Measurements from ENCODE around the gene TPK1. TPM values are rescaled to one million over a fixed set of nuclear protein-coding genes. Genes with fewer than 3 reads are reported as not detected.
"Not testable (repeated sequence)": the region's sequence is repeated elsewhere in the genome, so short reads cannot be mapped to it uniquely, and the experiment has no call there.

The TPK1 gene
- total RNA-seq, 1 donor from 2014 or later, result 2.2 TPM

- DNase-seq (ENCODE audit: low spot score, unreplicated experiment), result no peak
- Mint-ChIP-seq H3K27ac (no peak overlapping the region), H3K9me3 (ENCODE audit: low read depth) (no peaks in the 10 kb centered on the region), H3K36me3 (ENCODE audit: insufficient read depth) (no peaks in the 10 kb centered on the region), H3K4me1 (ENCODE audit: low read depth) (peaks cover 2% of the 10 kb centered on the region), H3K4me3 (ENCODE audit: low read depth) (no peak overlapping the region), H3K27me3 (no peaks in the 10 kb centered on the region)
- TF ChIP-seq CTCF (IDR thresholded peaks at IDR 0.05; ENCODE audit: unreplicated experiment), result no peak
These were observed 30.1 kb downstream of the TPK1 start for GRCh38 chr7:144805627-144806239.

- not testable (repeated sequence) for H3K9me3 Mint-ChIP-seq (ENCODE audit: low read depth); DNase-seq (ENCODE audit: low spot score, unreplicated experiment); H3K4me1 Mint-ChIP-seq (ENCODE audit: low read depth); H3K27ac Mint-ChIP-seq; H3K4me3 Mint-ChIP-seq (ENCODE audit: low read depth); H3K36me3 Mint-ChIP-seq (ENCODE audit: insufficient read depth); H3K27me3 Mint-ChIP-seq
These were observed 35.0 kb downstream of the TPK1 start for GRCh38 chr7:144800678-144801436.

- no peaks in the 10 kb centered on the region for H3K36me3 Mint-ChIP-seq (ENCODE audit: insufficient read depth)
These were observed 38.9 kb downstream of the TPK1 start for GRCh38 chr7:144796919-144797318.

GRCh38 chr7:144792050-144792449, 43.8 kb downstream of the TPK1 start:
- Mint-ChIP-seq H3K27me3 (no peaks in the 10 kb centered on the region), H3K4me3 (ENCODE audit: low read depth) (no peak overlapping the region), H3K27ac (no peak overlapping the region), H3K36me3 (ENCODE audit: insufficient read depth) (no peaks in the 10 kb centered on the region), H3K4me1 (ENCODE audit: low read depth) (no peaks in the 10 kb centered on the region), H3K9me3 (ENCODE audit: low read depth) (no peaks in the 10 kb centered on the region)
- no peak for TF ChIP-seq CTCF (IDR thresholded peaks at IDR 0.05; ENCODE audit: unreplicated experiment)
- no peak for DNase-seq (ENCODE audit: low spot score, unreplicated experiment)

More at GRCh38 chr7:144796919-144797318, 38.9 kb downstream of the TPK1 start:
- Mint-ChIP-seq H3K27me3 (no peaks in the 10 kb centered on the region), H3K4me1 (ENCODE audit: low read depth) (no peaks in the 10 kb centered on the region), H3K4me3 (ENCODE audit: low read depth) (no peak overlapping the region), H3K27ac (no peak overlapping the region), H3K9me3 (ENCODE audit: low read depth) (peaks cover 9% of the 10 kb centered on the region)
- no peak for DNase-seq (ENCODE audit: low spot score, unreplicated experiment)
- no peak for TF ChIP-seq CTCF (IDR thresholded peaks at IDR 0.05; ENCODE audit: unreplicated experiment)

GRCh38 chr7:144791488-144791887, 44.4 kb downstream of the TPK1 start:
- no peak overlapping the region for H3K4me3 Mint-ChIP-seq (ENCODE audit: low read depth)
- H3K36me3 Mint-ChIP-seq (ENCODE audit: insufficient read depth), result no peaks in the 10 kb centered on the region
- no peak for TF ChIP-seq CTCF (IDR thresholded peaks at IDR 0.05; ENCODE audit: unreplicated experiment)
- no peaks in the 10 kb centered on the region for H3K27me3 Mint-ChIP-seq
- no peak overlapping the region for H3K27ac Mint-ChIP-seq
- H3K9me3 Mint-ChIP-seq (ENCODE audit: low read depth), result no peaks in the 10 kb centered on the region
- no peaks in the 10 kb centered on the region for H3K4me1 Mint-ChIP-seq (ENCODE audit: low read depth)
- no peak for DNase-seq (ENCODE audit: low spot score, unreplicated experiment)

GRCh38 chr7:144787127-144787526, 48.7 kb downstream of the TPK1 start:
- H3K4me1 Mint-ChIP-seq (ENCODE audit: low read depth), result no peaks in the 10 kb centered on the region
- H3K36me3 Mint-ChIP-seq (ENCODE audit: insufficient read depth), result no peaks in the 10 kb centered on the region
- H3K27me3 Mint-ChIP-seq, result no peaks in the 10 kb centered on the region
- no peak for DNase-seq (ENCODE audit: low spot score, unreplicated experiment)
- no peak overlapping the region for H3K27ac Mint-ChIP-seq
- no peak for TF ChIP-seq CTCF (IDR thresholded peaks at IDR 0.05; ENCODE audit: unreplicated experiment)
- no peak overlapping the region for H3K4me3 Mint-ChIP-seq (ENCODE audit: low read depth)
- no peaks in the 10 kb centered on the region for H3K9me3 Mint-ChIP-seq (ENCODE audit: low read depth)
